ENCODE measurements around the gene PABPN1L. TPM values are rescaled to one million over a fixed set of nuclear protein-coding genes. Genes with fewer than 3 reads are reported as not detected.
A peak's percentile ranks its signal among the peaks of the same experiment; 100 is the strongest.

Gene PABPN1L
- total RNA-seq, 1 experiment from 2014 or later: not detected

GRCh38 chr16:88881675-88882357 is 15.4 kb upstream of the PABPN1L start:
- no peak for TF ChIP-seq CTCF (conservative IDR thresholded peaks at IDR 0.05)
- Histone ChIP-seq H2AK5ac (ENCODE audit: insufficient read length, low read length) (no peak overlapping the region), H3K27me3 (ENCODE audit: insufficient read depth, low read length) (no peaks in the 10 kb centered on the region), H2BK20ac (ENCODE audit: low read depth, low read length, poor library complexity, severe bottlenecking) (no peak overlapping the region), H3K79me2 (ENCODE audit: insufficient read depth, low read length) (no peaks in the 10 kb centered on the region), H2AFZ (ENCODE audit: low read length) (no peak overlapping the region), H3K4ac (ENCODE audit: low read depth, low read length) (no peak overlapping the region), H3K9ac (ENCODE audit: extremely low read depth, insufficient read length, low read length) (no peak overlapping the region), H2BK15ac (ENCODE audit: low read depth, low read length) (no peak overlapping the region), H3K9me3 (ENCODE audit: control insufficient read depth, low read depth, low read length) (no peaks in the 10 kb centered on the region), H3K23ac (ENCODE audit: insufficient read length, low read depth, low read length) (no peak overlapping the region), H3K4me2 (ENCODE audit: insufficient read depth, insufficient read length, low read length) (no peak overlapping the region), H3K18ac (ENCODE audit: insufficient read length, low read depth, low read length) (no peak overlapping the region), H3K4me1 (ENCODE audit: insufficient read depth, low read length) (no peaks in the 10 kb centered on the region), H3T11ph (ENCODE audit: low read length) (no peak overlapping the region), H3K14ac (ENCODE audit: insufficient read depth, low read length) (no peak overlapping the region; the same call in 1 of the 2 replicates), H4K91ac (ENCODE audit: insufficient read length, low read depth, low read length) (no peak overlapping the region), H2BK120ac (ENCODE audit: low read depth, low read length, poor library complexity, severe bottlenecking) (no peak overlapping the region), H4K5ac (ENCODE audit: insufficient read length, low read depth, low read length) (no peak overlapping the region), H4K8ac (replicated peaks; ENCODE audit: insufficient read length, low read depth, low read length) (no peak overlapping the region), H3K23me2 (ENCODE audit: insufficient read length, low read depth, low read length, poor library complexity, severe bottlenecking) (no peaks in the 10 kb centered on the region), H4K20me1 (ENCODE audit: control insufficient read depth, insufficient read depth, insufficient read length) (no peaks in the 10 kb centered on the region), H3K79me1 (ENCODE audit: insufficient read depth, low read depth, low read length, poor library complexity, severe bottlenecking) (no peaks in the 10 kb centered on the region), H2BK12ac (ENCODE audit: insufficient read length, low read depth, low read length) (no peak overlapping the region), H3K56ac (ENCODE audit: insufficient read length, low read depth, low read length) (no peak overlapping the region), H3K27ac (ENCODE audit: insufficient read length, low read depth, low read length) (no peak overlapping the region), H2BK5ac (ENCODE audit: insufficient read length, low read length) (no peak overlapping the region)
- Mint-ChIP-seq H3K9me3 (no peaks in the 10 kb centered on the region), H3K36me3 (ENCODE audit: insufficient read depth in 1 of 3, low read depth in 3 of 3) (no peaks in the 10 kb centered on the region), H3K27me3 (ENCODE audit: low read depth) (no peaks in the 10 kb centered on the region), H3K4me3 (no peak overlapping the region), H3K4me1 (peaks cover 0 to 11% of the 10 kb centered on the region in 2 experiments; a peak in 1 of 4 replicates), H3K27ac (0 out of 7 replicates have a peak overlapping the region, but pooled peaks of 1 of the 3 experiments have one; percentile 38)
- DNase-seq: no peak
- no CpG with 5 or more reads among the region's 27 CpGs for WGBS (ENCODE audit: extremely low coverage, insufficient read length, low lambda C conversion rate)
